GM12874 (cell line): ENCODE results near the gene CPNE5.

Experiments
- CTCF ChIP-seq: IDR thresholded peaks from 2 replicates; pipeline ENCODE4 v1.5.1; 2011; ENCODE audit warnings: low read depth, mild to moderate bottlenecking, control low read depth, low read length, moderate library complexity; ENCODE audit not compliant: insufficient read depth

Gene CPNE5

GRCh38 chr6:36735110-36736071, 103.9 kb downstream of the CPNE5 start:
- peak; percentile 25; the same call in 1 of the 2 replicates for TF ChIP-seq CTCF

- TF ChIP-seq CTCF, result no peak
These were observed 104.7 kb downstream of the CPNE5 start for GRCh38 chr6:36734486-36735060.

GRCh38 chr6:36733300-36733699, 105.9 kb downstream of the CPNE5 start:
- no peak for TF ChIP-seq CTCF

- 0 out of 2 replicates have a peak, but pooled peaks have one; percentile 5 for TF ChIP-seq CTCF
These were observed 107.5 kb downstream of the CPNE5 start for GRCh38 chr6:36731622-36732310.

GRCh38 chr6:36730424-36731380, 108.5 kb downstream of the CPNE5 start:
- TF ChIP-seq CTCF, result no peak

GRCh38 chr6:36729161-36729524, 110.1 kb downstream of the CPNE5 start:
- no peak for TF ChIP-seq CTCF
